GM12801 (cell line): Measurements from ENCODE around the gene AGAP2.

Experiments used
- CTCF ChIP-seq: IDR thresholded peaks from one replicate; pipeline ENCODE4 v1.5.1; 2011; ENCODE audit warnings: control low read depth; ENCODE audit not compliant: insufficient read length; ENCODE audit errors: extremely low read depth

AGAP2 gene

GRCh38 chr12:57766464-57767304 lies 28.1 kb upstream of the AGAP2 start, which contains the start of gene CYP27B1:
Gene CYP27B1 (minus strand): TSS chr12:57767078. CDS start chr12:57767041, 37 bp downstream.
- TF ChIP-seq CTCF, result no peak

- no peak for TF ChIP-seq CTCF
These were observed 27.3 kb upstream of the AGAP2 start for GRCh38 chr12:57765698-57766463.

- TF ChIP-seq CTCF, result no peak
These were observed 26.6 kb upstream of the AGAP2 start for GRCh38 chr12:57765003-57765697.

- no peak for TF ChIP-seq CTCF
These were observed 26.1 kb upstream of the AGAP2 start for GRCh38 chr12:57764662-57765002.

GRCh38 chr12:57763881-57764661 lies 25.5 kb upstream of the AGAP2 start:
- no peak for TF ChIP-seq CTCF

GRCh38 chr12:57762463-57762862 lies 23.9 kb upstream of the AGAP2 start:
- no peak for TF ChIP-seq CTCF
